Right ventricle myocardium inferior (tissue), 1 donor: ENCODE measurements around the gene TBL1X. TPM values are rescaled to one million over a fixed set of nuclear protein-coding genes. Genes with fewer than 3 reads are reported as not detected.

Source experiments
- ATAC-seq: fragments of 200-7000 bp; cut with Tn5 transposase; one replicate; pipeline ENCODE4 v1.9.1; 2020; ENCODE audit warnings: mild to moderate bottlenecking, moderate library complexity
- DNase-seq: peaks from one replicate; pipeline ENCODE4 v3.0.0; 2021; ENCODE audit errors: missing footprints
- intact Hi-C: fragments of 100-400 bp; cut with DNase I; formaldehyde crosslinking; loops from one replicate; pipeline ENCODE4 v1.11.0; 2022
- total RNA-seq: library from RNA; stranded (reverse); fragmentation: NEBNext Ultra II Directional; extraction: Animal tissue kit (Norgen Biotek cat#: 25700); gene quantifications from one replicate; pipeline ENCODE4 v1.2.1, GENCODE V29; 2021
- donor health status: DM: no; HTN: yes; CAD: no; lungs with severe emphysema.

Gene TBL1X
- total RNA-seq, 1 donor from 2014 or later, result 10.6 TPM

GRCh38 chrX:9598344-9598743, 133.5 kb downstream of the TBL1X start:
- intact Hi-C loops, result no loop called here
- ATAC-seq (no peak), DNase-seq (no peak)

- DNase-seq (peak; percentile 85), ATAC-seq (peak; percentile 91)
- intact Hi-C loops, result no loop called here
Observed at GRCh38 chrX:9604111-9604907, 139.5 kb downstream of the TBL1X start.

DNA sequence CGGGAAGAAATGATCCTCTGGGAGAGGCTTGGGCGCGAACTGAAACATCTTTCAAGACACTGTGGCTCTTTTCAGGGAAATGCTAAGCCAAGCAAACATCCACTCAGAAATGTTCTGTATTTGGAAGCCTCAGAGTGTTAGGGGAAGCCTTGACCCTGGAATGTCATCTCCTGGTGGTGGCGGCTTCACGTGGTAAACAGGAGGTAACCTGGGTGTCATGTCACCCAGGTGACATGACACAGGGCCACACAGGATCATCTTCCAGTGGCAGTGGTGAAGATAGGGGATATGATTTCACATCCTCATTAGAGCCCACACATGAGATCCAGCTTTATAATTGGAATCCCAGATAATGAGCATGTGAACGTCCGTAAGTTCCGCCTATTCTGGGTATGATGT, 140.0 kb downstream of the TBL1X start:
- ATAC-seq (no peak), DNase-seq (no peak)
- intact Hi-C loops, result no loop called here

- no peak for DNase-seq
- ATAC-seq, result no peak
- intact Hi-C loops, result no loop called here
Observed at GRCh38 chrX:9605484-9605883, 140.6 kb downstream of the TBL1X start.

DNA sequence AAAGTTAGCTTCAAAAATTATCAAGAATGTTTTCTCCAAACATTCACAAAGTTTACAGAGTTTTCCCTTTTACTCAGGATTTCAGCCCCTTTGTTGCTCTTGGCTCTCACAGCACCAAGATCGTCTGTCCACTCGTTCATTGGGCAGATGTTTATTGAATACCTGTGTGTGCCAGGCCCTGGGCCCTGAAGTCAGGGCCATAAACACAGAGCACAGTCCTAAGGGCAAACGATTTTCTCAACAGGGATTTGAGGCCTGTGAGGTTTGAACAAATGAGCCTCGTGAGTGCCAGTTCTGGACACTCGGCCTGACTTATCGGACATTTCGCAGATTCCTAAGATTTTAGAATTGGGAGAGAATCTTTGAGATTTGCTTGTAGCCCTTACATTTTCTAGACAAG, 142.1 kb downstream of the TBL1X start:
- DNase-seq, result no peak
- intact Hi-C loops, result no loop called here
- ATAC-seq, result no peak

GRCh38 chrX:9609499-9609898, 144.6 kb downstream of the TBL1X start:
- no peak for DNase-seq
- intact Hi-C loops, result no loop called here
- ATAC-seq, result no peak

DNA sequence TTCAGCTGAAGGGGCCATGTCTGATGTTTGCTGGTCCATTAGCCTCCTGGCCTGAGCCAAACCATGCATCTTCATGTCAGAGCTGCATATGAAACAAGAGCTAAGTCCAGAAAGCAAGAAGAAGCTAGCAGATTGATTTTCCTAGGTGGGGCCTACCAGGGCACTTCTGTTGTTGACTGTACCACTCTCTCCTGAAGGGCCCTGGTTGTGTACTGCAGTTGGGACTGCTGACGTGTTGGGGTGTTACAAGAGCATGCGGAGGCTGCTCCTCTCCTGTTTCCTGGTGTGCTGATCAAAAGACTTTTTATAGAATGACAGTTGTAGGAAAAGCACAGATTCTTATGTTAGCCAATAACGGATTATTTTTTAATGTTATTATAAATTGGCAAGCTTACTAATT, 145.1 kb downstream of the TBL1X start:
- ATAC-seq (no peak), DNase-seq (no peak)
- intact Hi-C loops, result no loop called here

GRCh38 chrX:9610771-9611392, 146.0 kb downstream of the TBL1X start:
- DNase-seq (no peak), ATAC-seq (no peak)
- intact Hi-C loops, result no loop called here

DNA sequence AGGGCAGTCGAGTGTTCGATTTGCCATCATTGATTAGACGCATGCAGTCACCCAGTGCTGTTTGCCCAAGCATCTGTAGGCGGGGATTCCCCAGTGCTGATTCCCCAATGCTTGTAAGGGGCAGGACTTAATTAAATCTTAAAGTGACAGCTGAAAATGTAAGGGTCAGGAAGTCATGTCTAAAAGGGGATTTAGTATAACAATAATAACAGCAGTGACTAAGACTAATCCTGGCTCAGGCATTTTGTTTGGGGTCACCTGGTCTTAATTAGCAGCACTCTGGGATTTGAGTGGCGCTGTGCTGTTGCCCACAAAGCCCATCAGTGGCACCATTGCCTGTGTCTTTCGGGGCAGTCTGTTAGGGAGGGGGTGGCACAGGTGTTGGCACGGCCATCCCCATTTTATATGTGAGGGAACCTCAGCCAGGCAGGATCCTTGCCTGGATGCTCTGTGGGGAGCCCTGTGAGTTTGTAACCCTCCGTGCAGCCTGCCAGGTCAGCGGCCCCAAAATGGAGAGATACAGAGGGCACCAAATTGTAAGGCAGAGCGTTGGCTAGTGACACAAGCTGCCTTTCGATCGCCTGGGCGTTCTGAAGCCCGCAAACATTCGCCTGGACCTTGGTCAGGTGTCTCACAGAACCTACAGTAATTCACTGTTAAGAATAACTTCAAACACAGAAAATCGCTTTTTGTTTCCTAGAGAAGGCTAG, 146.7 kb downstream of the TBL1X start:
- intact Hi-C loops, result no loop called here
- ATAC-seq (no peak), DNase-seq (no peak)

- intact Hi-C loops, result no loop called here
- no peak for ATAC-seq
Observed at GRCh38 chrX:9612146-9612505, 147.3 kb downstream of the TBL1X start.

GRCh38 chrX:9614016-9614415, 149.2 kb downstream of the TBL1X start:
- no peak for ATAC-seq
- DNase-seq, result no peak
- intact Hi-C loops, result no loop called here

More at GRCh38 chrX:9612146-9612505, 147.3 kb downstream of the TBL1X start:
- DNase-seq, result no peak

GRCh38 chrX:9619133-9619532, 154.3 kb downstream of the TBL1X start:
- ATAC-seq, result no peak
- no peak for DNase-seq
- intact Hi-C loops, result no loop called here

DNA sequence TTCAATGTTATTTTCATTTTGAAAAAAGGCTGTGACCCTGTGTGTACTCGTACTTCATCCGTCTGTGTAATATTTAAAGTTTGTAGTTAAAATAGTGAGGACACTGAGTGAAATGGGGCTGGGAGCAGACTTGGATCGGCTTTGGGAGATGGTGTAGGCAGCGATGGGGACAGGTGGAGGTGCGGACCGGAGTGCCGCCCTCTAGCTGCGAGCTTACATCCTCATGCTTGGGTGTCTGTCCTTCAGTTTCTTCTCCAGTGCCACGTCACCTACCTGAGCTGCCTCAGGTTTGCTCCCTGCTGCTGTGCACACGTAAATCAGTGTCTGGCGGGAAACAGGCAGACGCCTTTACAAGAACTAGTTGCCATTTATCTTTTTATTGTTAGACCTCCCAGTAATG, 154.7 kb downstream of the TBL1X start:
- ATAC-seq (no peak), DNase-seq (no peak)
- intact Hi-C loops, result no loop called here

GRCh38 chrX:9622128-9622527, 157.3 kb downstream of the TBL1X start:
- DNase-seq (no peak), ATAC-seq (no peak)
- intact Hi-C loops, result no loop called here

- intact Hi-C loops, result no loop called here
- ATAC-seq (no peak), DNase-seq (no peak)
Observed at GRCh38 chrX:9626379-9626778, 161.5 kb downstream of the TBL1X start.

- no peak for DNase-seq
- intact Hi-C loops, result no loop called here
- no peak for ATAC-seq
Observed at GRCh38 chrX:9627922-9628321, 163.1 kb downstream of the TBL1X start.

GRCh38 chrX:9628779-9629493, 164.1 kb downstream of the TBL1X start:
- no peak for DNase-seq
- ATAC-seq, result no peak
- intact Hi-C loops, result no loop called here

DNA sequence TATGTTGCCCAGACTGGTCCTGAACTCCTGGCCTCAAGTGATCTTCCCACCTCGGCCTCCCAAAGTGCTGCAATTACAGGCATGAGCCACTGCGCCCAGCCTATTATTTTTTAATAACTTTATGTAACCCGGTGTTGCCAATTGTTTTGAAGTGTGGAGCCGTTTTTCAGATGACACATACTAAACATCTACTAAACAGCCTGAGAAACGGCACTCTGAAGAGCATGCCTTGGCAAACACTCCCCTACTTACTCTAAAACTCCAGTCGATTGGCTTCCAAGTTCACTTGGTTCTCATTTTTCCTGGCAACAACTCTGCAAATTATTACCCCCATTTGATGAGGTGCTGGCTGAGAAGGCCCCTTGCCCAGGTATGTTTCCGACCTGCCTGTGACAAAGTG, 169.7 kb downstream of the TBL1X start:
- DNase-seq (no peak), ATAC-seq (no peak)
- intact Hi-C loops, result no loop called here

DNA sequence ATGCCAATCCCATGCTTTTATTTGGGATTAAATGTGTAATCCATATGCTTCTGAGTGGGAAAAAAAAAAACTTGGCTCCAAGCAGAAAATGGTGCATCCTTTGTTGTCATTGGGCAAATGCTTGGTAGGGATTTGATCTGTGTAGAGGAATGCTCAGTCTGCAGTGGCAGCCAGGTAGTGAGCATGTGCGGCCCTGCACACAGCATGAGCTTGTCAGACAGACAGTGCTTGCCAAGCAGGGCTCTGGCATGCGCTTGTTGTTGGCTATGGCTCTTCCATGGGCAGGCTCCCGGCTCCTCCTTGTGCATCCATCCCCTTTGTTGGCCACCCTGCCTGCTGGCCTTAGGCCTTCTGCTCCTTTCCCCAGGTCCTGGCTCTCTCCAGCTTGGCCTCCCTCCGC, 170.5 kb downstream of the TBL1X start:
- DNase-seq (peak; percentile 74), ATAC-seq (peak; percentile 91)
- intact Hi-C loops, result no loop called here
